PC-9 (cell line): ENCODE measurements around the gene SHC2. TPM values are rescaled to one million over a fixed set of nuclear protein-coding genes. Genes with fewer than 3 reads are reported as not detected.
"Not testable (repeated sequence)": the region's sequence is repeated elsewhere in the genome, so short reads cannot be mapped to it uniquely, and the experiment has no call there.

ENCODE experiments used
- BruUV-seq: library from RNA; stranded (reverse); fragments of 400-500 nt; replicated peaks from 2 replicates; lab custom pipeline; 2021; lab: Mats Ljungman, UMichigan
- CTCF ChIA-PET: fragments of 300-600 bp; sonication (Branson Sonifier 250); formaldehyde crosslinking; loops from one replicate; lab custom pipeline; 2022; ENCODE audit warnings: antibody characterized with exemption; lab: Charles Lee
- POLR2A ChIA-PET: fragments of 300-600 bp; sonication (Branson Sonifier 250); formaldehyde crosslinking; loops from one replicate; lab custom pipeline; 2022; ENCODE audit warnings: antibody characterized with exemption; ENCODE audit not compliant: unreplicated experiment; lab: Charles Lee
- DNase-seq, 2 experiments: peaks; one replicate each; pipeline versions ENCODE4 v3.0.0 to v3.0.0-alpha.2; 2015 to 2022; ENCODE audit warnings: mixed read lengths in 1 of 2
- H2AFZ ChIP-seq: fragments of 200-600 bp; sonication (generic); 2 replicates; pipeline ENCODE4 v1.8.1; 2017; ENCODE audit warnings: antibody characterized with exemption
- H3F3A ChIP-seq: fragments of 200-600 bp; sonication (generic); 2 replicates; pipeline ENCODE4 v1.8.1; 2017; ENCODE audit warnings: antibody characterized with exemption, mild to moderate bottlenecking, low read depth; ENCODE audit not compliant: insufficient read depth
- H3K27ac ChIP-seq: fragments of 200-600 bp; sonication (generic); 2 replicates; pipeline ENCODE4 v1.6.1; 2016; ENCODE audit warnings: mixed run types
- H3K27me3 ChIP-seq: fragments of 200-600 bp; sonication (generic); 2 replicates; pipeline ENCODE4 v1.6.1; 2016; ENCODE audit warnings: low read depth, mixed run types; ENCODE audit not compliant: insufficient read depth
- H3K36me3 ChIP-seq: fragments of 200-600 bp; sonication (generic); 2 replicates; pipeline ENCODE4 v1.6.1; 2016; ENCODE audit warnings: low read depth, mixed run types
- H3K4me1 ChIP-seq: fragments of 200-600 bp; sonication (generic); replicated peaks from 2 replicates; pipeline ENCODE4 v1.6.1; 2016; ENCODE audit warnings: mixed run types; ENCODE audit not compliant: insufficient read depth
- H3K4me2 ChIP-seq: fragments of 200-600 bp; sonication (generic); 2 replicates; pipeline ENCODE4 v1.6.1; 2017; ENCODE audit warnings: mixed run types
- H3K4me3 ChIP-seq: fragments of 200-600 bp; sonication (generic); 2 replicates; pipeline ENCODE4 v1.6.1; 2016; ENCODE audit warnings: mixed run types
- H3K79me2 ChIP-seq: fragments of 200-600 bp; sonication (generic); 2 replicates; pipeline ENCODE4 v1.6.1; 2017; ENCODE audit warnings: low read depth, mixed run types
- H3K9me2 ChIP-seq: fragments of 200-600 bp; sonication (generic); 2 replicates; pipeline ENCODE4 v1.8.1; 2017; ENCODE audit warnings: mild to moderate bottlenecking; ENCODE audit not compliant: insufficient read depth
- H3K9me3 ChIP-seq: fragments of 200-600 bp; sonication (generic); 2 replicates; pipeline ENCODE4 v1.8.1; 2016; ENCODE audit warnings: low read depth; ENCODE audit not compliant: insufficient read depth
- H4K20me1 ChIP-seq: fragments of 200-600 bp; sonication (generic); 2 replicates; pipeline ENCODE4 v1.8.1; 2017; ENCODE audit not compliant: insufficient read depth
- CTCF ChIP-seq: fragments of 200-600 bp; sonication (generic); conservative IDR thresholded peaks from 2 replicates; pipeline ENCODE4 v1.6.1; 2017; ENCODE audit warnings: mixed run types, antibody characterized with exemption, mild to moderate bottlenecking, moderate library complexity
- EZH2 ChIP-seq: fragments of 200-600 bp; sonication (generic); IDR thresholded peaks from 2 replicates; pipeline ENCODE4 v1.8.0; 2017; ENCODE audit warnings: antibody characterized with exemption, low read depth
- intact Hi-C: fragments of 100-400 bp; cut with micrococcal nuclease; formaldehyde crosslinking; loops from one replicate; pipeline ENCODE4 v1.10.0; 2022; ENCODE audit not compliant: unreplicated experiment
- total RNA-seq: library from RNA; stranded (reverse); gene quantifications from 2 replicates; pipeline ENCODE4 v1.2.3, GENCODE V29; 2021

SHC2 gene
- total RNA-seq, 1 experiment from 2014 or later = 0.70 TPM

DNA sequence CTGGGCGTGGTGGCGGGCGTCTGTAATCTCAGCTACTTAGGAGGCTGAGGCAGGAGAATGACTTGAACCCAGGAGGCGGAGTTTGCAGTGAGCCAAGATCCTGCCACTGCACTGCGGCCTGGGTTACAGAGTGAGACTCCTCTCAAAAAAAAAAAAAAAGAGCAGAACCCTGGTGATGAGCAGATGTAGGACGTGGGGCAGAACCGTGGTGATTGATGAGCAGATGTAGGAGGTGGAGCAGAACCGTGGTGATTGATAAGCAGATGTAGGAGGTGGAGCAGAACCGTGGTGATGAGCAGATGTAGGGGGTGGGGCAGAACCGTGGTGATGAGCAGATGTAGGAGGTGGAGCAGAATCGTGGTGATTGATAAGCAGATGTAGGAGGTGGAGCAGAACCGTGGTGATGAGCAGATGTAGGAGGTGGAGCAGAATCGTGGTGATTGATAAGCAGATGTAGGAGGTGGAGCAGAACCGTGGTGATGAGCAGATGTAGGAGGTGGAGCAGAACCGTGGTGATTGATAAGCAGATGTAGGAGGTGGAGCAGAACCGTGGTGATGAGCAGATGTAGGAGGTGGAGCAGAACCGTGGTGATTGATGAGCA is 80.1 kb downstream of the SHC2 start:
- H4K20me1 ChIP-seq, H3K36me3 ChIP-seq, CTCF ChIA-PET, intact Hi-C loops, H2AFZ ChIP-seq, H3K9me3 ChIP-seq, H3F3A ChIP-seq, H3K79me2 ChIP-seq, DNase-seq, H3K9me2 ChIP-seq, BruUV-seq, POLR2A ChIA-PET, H3K4me3 ChIP-seq, H3K4me2 ChIP-seq, H3K27ac ChIP-seq, H3K4me1 ChIP-seq: not testable (repeated sequence)
- H3K27me3 ChIP-seq = peaks cover 40% of the 10 kb centered on the region

DNA sequence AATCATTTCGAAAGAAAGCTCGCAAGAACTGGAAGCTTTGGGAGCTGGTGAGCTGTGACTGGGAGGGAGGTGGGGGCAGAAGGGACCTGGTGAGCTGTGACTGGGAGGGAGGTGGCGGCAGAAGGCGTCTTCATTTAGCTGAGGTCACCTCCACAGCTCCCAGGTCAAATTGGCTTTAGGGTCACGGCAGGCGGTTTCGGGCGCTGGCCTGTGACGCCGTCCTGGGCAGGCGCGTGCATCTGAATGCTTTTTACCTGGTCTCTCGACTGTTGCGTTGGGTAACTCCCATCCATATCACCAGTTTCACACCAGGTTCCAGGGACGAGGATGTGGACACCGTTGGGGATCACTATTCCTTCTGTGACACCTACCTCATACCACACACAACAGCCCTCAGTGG is 81.0 kb downstream of the SHC2 start:
- H3K36me3 ChIP-seq = no peaks in the 10 kb centered on the region
- H3K9me3 ChIP-seq = no peaks in the 10 kb centered on the region
- no TSS peak for BruUV-seq
- H3K9me2 ChIP-seq = no peaks in the 10 kb centered on the region
- H3K79me2 ChIP-seq = no peaks in the 10 kb centered on the region
- H4K20me1 ChIP-seq = no peaks in the 10 kb centered on the region
- peaks cover 49% of the 10 kb centered on the region for H3K27me3 ChIP-seq
- H3F3A ChIP-seq = no peaks in the 10 kb centered on the region
- CTCF ChIA-PET = no interaction called here
- no peak overlapping the region for H3K4me2 ChIP-seq
- intact Hi-C loops = no loop called here
- no peak for DNase-seq
- H3K4me1 ChIP-seq = peaks cover 6% of the 10 kb centered on the region; the same call in 1 of the 2 replicates
- H3K4me3 ChIP-seq = no peak overlapping the region
- POLR2A ChIA-PET = no interaction called here
- no peak for TF ChIP-seq CTCF
- no peak for TF ChIP-seq EZH2
- no peak overlapping the region for H2AFZ ChIP-seq
- no peak overlapping the region for H3K27ac ChIP-seq

- intact Hi-C loops = no loop called here
- no peaks in the 10 kb centered on the region for H3K9me2 ChIP-seq
- no peaks in the 10 kb centered on the region for H3K36me3 ChIP-seq
- H2AFZ ChIP-seq = no peak overlapping the region
- no peak for TF ChIP-seq CTCF
- TF ChIP-seq EZH2 = no peak
- ChIA-PET CTCF (no interaction called here), POLR2A (no interaction called here)
- H4K20me1 ChIP-seq = no peaks in the 10 kb centered on the region
- H3K27me3 ChIP-seq = peaks cover 60% of the 10 kb centered on the region
- H3F3A ChIP-seq = no peaks in the 10 kb centered on the region
- DNase-seq = no peak
- no TSS peak for BruUV-seq
- H3K79me2 ChIP-seq = no peaks in the 10 kb centered on the region
- no peak overlapping the region for H3K4me2 ChIP-seq
- H3K4me1 ChIP-seq = peaks cover 6% of the 10 kb centered on the region; the same call in 1 of the 2 replicates
- H3K27ac ChIP-seq = no peak overlapping the region
- no peak overlapping the region for H3K4me3 ChIP-seq
- no peaks in the 10 kb centered on the region for H3K9me3 ChIP-seq
Measured at GRCh38 chr19:378706-379105, 82.1 kb downstream of the SHC2 start.
